Erythroblast (primary cell): Measurements from ENCODE around the gene LIAS.
"Not testable (repeated sequence)": the region's sequence is repeated elsewhere in the genome, so short reads cannot be mapped to it uniquely, and the experiment has no call there.

Experiments used
- GATA1 ChIP-seq: IDR thresholded peaks from 2 replicates; pipeline ENCODE4 v1.6.1; 2011; ENCODE audit warnings: low read depth, mild to moderate bottlenecking, control low read depth, low read length, moderate library complexity
- POLR2A ChIP-seq: IDR thresholded peaks from 2 replicates; pipeline ENCODE4 v1.6.1; 2011; ENCODE audit warnings: mild to moderate bottlenecking, low read length

DNA sequence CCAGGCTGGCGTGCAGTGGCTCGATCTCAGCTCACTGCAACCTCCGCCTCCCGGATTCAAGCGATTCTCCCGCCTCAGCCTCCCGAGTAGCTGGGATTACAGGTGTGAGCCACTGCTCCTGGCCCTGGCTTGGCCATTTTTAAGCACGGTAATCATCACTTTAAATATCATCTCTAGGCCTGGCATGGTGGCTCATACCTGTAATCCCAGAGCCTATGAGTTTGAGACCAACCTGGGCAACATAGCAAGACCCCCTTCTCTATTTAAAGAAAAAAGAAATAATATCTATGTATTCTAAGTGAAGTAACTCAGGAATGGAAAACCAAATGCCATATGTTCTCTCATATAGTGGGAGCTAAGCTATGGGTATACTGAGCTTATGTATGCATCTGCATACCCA is 47.3 kb upstream of the LIAS start:
- TF ChIP-seq POLR2A, GATA1: not testable (repeated sequence)
